GM12878 (cell line): ENCODE measurements around the gene MPHOSPH9. TPM values are rescaled to one million over a fixed set of nuclear protein-coding genes. Genes with fewer than 3 reads are reported as not detected.

Source experiments
- BHLHE40 ChIP-seq, 2 experiments: fragments of 450-650 bp in 1 of 2; IDR thresholded peaks; 2 replicates each; pipeline ENCODE4 v1.6.1; 2011 to 2017; ENCODE audit warnings: low read depth in 2 of 2, borderline replicate concordance in 1 of 2, improper control_type of control experiment in 1 of 2, low read length in 1 of 2, mild to moderate bottlenecking in 1 of 2
- BRCA1 ChIP-seq: IDR thresholded peaks from 2 replicates; pipeline ENCODE4 v1.6.1; 2011; ENCODE audit warnings: low read depth, low read length, improper control_type of control experiment
- CBX5 ChIP-seq: sonication (generic); IDR thresholded peaks from 2 replicates; pipeline ENCODE4 v1.6.1; 2016; ENCODE audit warnings: low read depth, moderate library complexity, mild to moderate bottlenecking, inconsistent platforms
- CHD1 ChIP-seq: IDR thresholded peaks from 2 replicates; pipeline ENCODE4 v1.6.1; 2012; ENCODE audit warnings: low read depth, low read length, improper control_type of control experiment
- DPF2 ChIP-seq: fragments of 450-650 bp; IDR thresholded peaks from 2 replicates; pipeline ENCODE4 v1.6.1; 2017; ENCODE audit warnings: mild to moderate bottlenecking
- EED ChIP-seq: sonication (generic); IDR thresholded peaks from 2 replicates; pipeline ENCODE4 v1.6.1; 2016; ENCODE audit warnings: antibody characterized with exemption, low read depth
- ELK1 ChIP-seq: IDR thresholded peaks from 2 replicates; pipeline ENCODE4 v1.6.1; 2012; ENCODE audit warnings: low read depth, low read length, improper control_type of control experiment
- EP300 ChIP-seq, 2 experiments: fragments of 150-350 bp in 1 of 2; IDR thresholded peaks; 2 replicates each; pipeline ENCODE4 v1.6.1; 2011 to 2012; ENCODE audit warnings: low read depth in 2 of 2, low read length in 2 of 2, borderline replicate concordance in 1 of 2, improper control_type of control experiment in 1 of 2, inconsistent platforms in 1 of 2; ENCODE audit not compliant: control insufficient read depth in 1 of 2
- HDAC2 ChIP-seq: fragments of 200-600 bp; sonication (generic); IDR thresholded peaks from 2 replicates; pipeline ENCODE4 v1.6.1; 2017
- IKZF1 ChIP-seq: fragments of 450-650 bp; conservative IDR thresholded peaks from 2 replicates; pipeline ENCODE4 v1.6.1; 2017; ENCODE audit warnings: antibody characterized with exemption, mild to moderate bottlenecking
- IRF3 ChIP-seq: fragments of 450-650 bp; IDR thresholded peaks from 2 replicates; pipeline ENCODE4 v1.6.1; 2014; ENCODE audit warnings: mild to moderate bottlenecking
- IRF4 ChIP-seq: IDR thresholded peaks from 2 replicates; pipeline ENCODE4 v1.6.1; 2011; ENCODE audit warnings: low read depth, low read length
- JUNB ChIP-seq: IDR thresholded peaks from 2 replicates; pipeline ENCODE4 v1.6.1; 2016; ENCODE audit warnings: antibody characterized with exemption, mild to moderate bottlenecking
- JUND ChIP-seq: IDR thresholded peaks from 2 replicates; pipeline ENCODE4 v1.6.1; 2012; ENCODE audit warnings: low read depth, mild to moderate bottlenecking, low read length, improper control_type of control experiment, moderate library complexity
- NFYA ChIP-seq: IDR thresholded peaks from 2 replicates; pipeline ENCODE4 v1.6.1; 2011; ENCODE audit warnings: low read depth, mild to moderate bottlenecking, low read length, improper control_type of control experiment, borderline replicate concordance
- PAX8 ChIP-seq: fragments of 450-650 bp; IDR thresholded peaks from 2 replicates; pipeline ENCODE4 v1.6.1; 2017; ENCODE audit warnings: mild to moderate bottlenecking, moderate library complexity
- PBX3 ChIP-seq: IDR thresholded peaks from 2 replicates; pipeline ENCODE4 v1.6.1; 2011; ENCODE audit warnings: mild to moderate bottlenecking, low read depth, low read length, moderate library complexity; ENCODE audit not compliant: insufficient replicate concordance
- PKNOX1 ChIP-seq: fragments of 450-650 bp; IDR thresholded peaks from 2 replicates; pipeline ENCODE4 v1.6.1; 2016; ENCODE audit warnings: mild to moderate bottlenecking
- PML ChIP-seq: IDR thresholded peaks from 2 replicates; pipeline ENCODE4 v1.6.1; 2012; ENCODE audit warnings: low read length, inconsistent platforms
- POLR2AphosphoS5 ChIP-seq: IDR thresholded peaks from 2 replicates; pipeline ENCODE4 v1.6.1; 2011; ENCODE audit warnings: mild to moderate bottlenecking, low read length, inconsistent platforms
- RAD51 ChIP-seq: fragments of 450-650 bp; IDR thresholded peaks from 2 replicates; pipeline ENCODE4 v1.6.1; 2016; ENCODE audit warnings: moderate library complexity, mild to moderate bottlenecking, inconsistent platforms
- SREBF2 ChIP-seq: IDR thresholded peaks from 2 replicates; pipeline ENCODE4 v1.6.1; 2012; ENCODE audit warnings: mild to moderate bottlenecking, low read length
- STAT1 ChIP-seq: fragments of 450-650 bp; conservative IDR thresholded peaks from 2 replicates; pipeline ENCODE4 v1.6.1; 2014; ENCODE audit warnings: antibody characterized with exemption, mild to moderate bottlenecking
- TBL1XR1 ChIP-seq: IDR thresholded peaks from 2 replicates; pipeline ENCODE4 v1.6.1; 2012; ENCODE audit warnings: low read depth, low read length, improper control_type of control experiment
- USF2 ChIP-seq: IDR thresholded peaks from 2 replicates; pipeline ENCODE4 v1.6.1; 2011; ENCODE audit warnings: low read depth, low read length, improper control_type of control experiment, borderline replicate concordance
- YBX1 ChIP-seq: fragments of 450-650 bp; IDR thresholded peaks from 2 replicates; pipeline ENCODE4 v1.6.1; 2016; ENCODE audit warnings: antibody characterized with exemption
- ZNF24 ChIP-seq: fragments of 450-650 bp; IDR thresholded peaks from 2 replicates; pipeline ENCODE4 v1.6.1; 2017; ENCODE audit warnings: antibody characterized with exemption, mild to moderate bottlenecking
- ZZZ3 ChIP-seq: IDR thresholded peaks from 2 replicates; pipeline ENCODE4 v1.6.1; 2011; ENCODE audit warnings: low read depth; ENCODE audit not compliant: control insufficient read depth, insufficient read length
- polyA plus RNA-seq, 11 experiments: library from polyadenylated mRNA; depleted of rRNA in 4 of 11; unstranded in 6 of 11; stranded (reverse) in 5 of 11; fragments of >200 nt; fragmentation: Nextera tagmentation in 4 of 11; fragmentation: Illumina TruSeq in 1 of 11; extraction: Ambion mirVana in 4 of 11; extraction: Trizol in 1 of 11; gene quantifications; 1 replicate in 1 of 11; 2 replicates in 10 of 11; pipeline versions ENCODE4 v1.2.1 to v1.2.3, GENCODE V29; 2011 to 2016; ENCODE audit warnings: inconsistent platforms in 2 of 11, missing spikeins in 2 of 11, low read depth in 1 of 11
- total RNA-seq, 4 experiments: library from RNA; depleted of rRNA in 3 of 4; stranded (reverse); fragments of >200 nt in 3 of 4; fragmentation: Illumina TruSeq in 1 of 4; extraction: Trizol in 1 of 4; gene quantifications; 2 replicates each; pipeline versions ENCODE4 v1.2.1 to v1.2.3, GENCODE V29; 2013 to 2021

Gene MPHOSPH9
- total and polyA plus RNA-seq, 10 of the 15 experiments (the other 5 are each of a cell fraction or from before 2014, with no cell fraction given): 11.5 to 72.2 (median 45.7) TPM

GRCh38 chr12:123237646-123238329 lies 4.8 kb upstream of the MPHOSPH9 start (continued):
- no peak for TF ChIP-seq USF2
- TF ChIP-seq BRCA1: no peak
- TF ChIP-seq EED: peak; percentile 81
- 0 out of 2 replicates have a peak, but pooled peaks have one; percentile 28 for TF ChIP-seq JUNB
- no peak for TF ChIP-seq ZZZ3
- no peak for TF ChIP-seq NFYA
- TF ChIP-seq POLR2AphosphoS5: no peak
- TF ChIP-seq BHLHE40 (IDR thresholded peaks at IDR 0.05; ENCODE audit: borderline replicate concordance in 1 of 2, low read depth in 2 of 2, low read length in 1 of 2): 0 out of 4 replicates have a peak, but pooled peaks of 1 of the 2 experiments have one; percentile 16
- peak; percentile 32; the same call in 1 of the 2 replicates for TF ChIP-seq PKNOX1
- TF ChIP-seq PBX3: no peak
- no peak for TF ChIP-seq JUND
- no peak for TF ChIP-seq YBX1
- TF ChIP-seq IKZF1: 0 out of 2 replicates have a peak, but pooled peaks have one; percentile 23
- TF ChIP-seq PAX8: no peak
- no peak for TF ChIP-seq TBL1XR1
- no peak; the same call in 1 of the 2 replicates for TF ChIP-seq DPF2
- no peak for TF ChIP-seq RAD51
- TF ChIP-seq IRF4: no peak
- no peak for TF ChIP-seq CHD1
- no peak for TF ChIP-seq ZNF24
- TF ChIP-seq SREBF2: no peak
- TF ChIP-seq EP300 (IDR thresholded peaks at IDR 0.05; ENCODE audit: borderline replicate concordance in 1 of 2, control insufficient read depth in 1 of 2, low read depth in 2 of 2, low read length in 2 of 2): no peak
- no peak; the same call in 1 of the 2 replicates for TF ChIP-seq CBX5
- TF ChIP-seq HDAC2: no peak
- no peak for TF ChIP-seq STAT1
- TF ChIP-seq PML: peak; percentile 66; the same call in 1 of the 2 replicates
- TF ChIP-seq ELK1: no peak
- no peak for TF ChIP-seq IRF3
